WTC11 (cell line): ENCODE data around the gene UTS2B. TPM values are rescaled to one million over a fixed set of nuclear protein-coding genes. Genes with fewer than 3 reads are reported as not detected.

Experiments
- ATAC-seq: fragments of 200-7000 bp; cut with Tn5 transposase; 2 replicates; pipeline ENCODE4 v1.10.0; 2021; ENCODE audit warnings: mild to moderate bottlenecking, moderate library complexity
- CTCF ChIA-PET: fragments of 300-600 bp; sonication (Branson Sonifier 250); formaldehyde crosslinking; loops from one replicate; lab custom pipeline; 2021; ENCODE audit warnings: antibody characterized with exemption; lab: Charles Lee
- POLR2A ChIA-PET: fragments of 350-600 bp; sonication (Branson Sonifier 250); formaldehyde crosslinking; loops from one replicate; lab custom pipeline; 2021; ENCODE audit warnings: antibody characterized with exemption; lab: Charles Lee
- DNase-seq: peaks from one replicate; pipeline ENCODE4 v3.0.0; 2021; ENCODE audit warnings: low spot score
- H3K27ac Mint-ChIP-seq: 2 replicates; pipeline ENCODE4 v1.8.0; 2021; ENCODE audit warnings: mixed read lengths
- H3K27me3 Mint-ChIP-seq: 2 replicates; pipeline ENCODE4 v1.8.0; 2021; ENCODE audit warnings: low read depth, mild to moderate bottlenecking, moderate library complexity, mixed read lengths
- H3K36me3 Mint-ChIP-seq: 2 replicates; pipeline ENCODE4 v1.8.0; 2021; ENCODE audit warnings: mixed read lengths
- H3K4me1 Mint-ChIP-seq: 2 replicates; pipeline ENCODE4 v1.8.0; 2022; ENCODE audit warnings: mixed read lengths
- H3K4me3 Mint-ChIP-seq: 2 replicates; pipeline ENCODE4 v1.8.0; 2021; ENCODE audit warnings: mild to moderate bottlenecking, moderate library complexity, mixed read lengths
- H3K9me3 Mint-ChIP-seq: 2 replicates; pipeline ENCODE4 v1.8.0; 2021; ENCODE audit warnings: mixed read lengths
- CDX4 ChIP-seq: fragments of 250-450 bp; sonication (Bioruptor Pico); IDR thresholded peaks from 2 replicates; pipeline ENCODE4 v1.9.0; 2021; ENCODE audit warnings: moderate library complexity, mild to moderate bottlenecking, inconsistent platforms, borderline replicate concordance
- FOXK1 ChIP-seq: sonication (generic); formaldehyde crosslinking; IDR thresholded peaks from 2 replicates; pipeline ENCODE4 v1.8.0; 2022; ENCODE audit warnings: mild to moderate bottlenecking, moderate library complexity, missing genetic modification reagents
- FOXP1 ChIP-seq: sonication (generic); formaldehyde crosslinking; IDR thresholded peaks from 2 replicates; pipeline ENCODE4 v1.8.0; 2022; ENCODE audit warnings: missing genetic modification reagents, mild to moderate bottlenecking, moderate library complexity, borderline replicate concordance
- NR2C2 ChIP-seq: sonication (generic); formaldehyde crosslinking; IDR thresholded peaks from 2 replicates; pipeline ENCODE4 v1.8.0; 2022; ENCODE audit warnings: mild to moderate bottlenecking, missing genetic modification reagents
- PRRX2 ChIP-seq: fragments of 250-450 bp; sonication (Bioruptor Pico); IDR thresholded peaks from 2 replicates; pipeline ENCODE4 v1.8.0; 2021; ENCODE audit warnings: mild to moderate bottlenecking
- SOX15 ChIP-seq: fragments of 250-450 bp; sonication (Bioruptor Pico); IDR thresholded peaks from 2 replicates; pipeline ENCODE4 v1.9.0; 2021; ENCODE audit warnings: mild to moderate bottlenecking
- SP1 ChIP-seq: sonication (generic); formaldehyde crosslinking; conservative IDR thresholded peaks from 2 replicates; pipeline ENCODE4 v1.8.1; 2022; ENCODE audit warnings: missing genetic modification reagents
- TCF7 ChIP-seq: sonication (generic); formaldehyde crosslinking; IDR thresholded peaks from 2 replicates; pipeline ENCODE4 v1.8.0; 2022; ENCODE audit warnings: mild to moderate bottlenecking, low read depth, missing genetic modification reagents, moderate library complexity
- TEAD1 ChIP-seq: sonication (generic); formaldehyde crosslinking; IDR thresholded peaks from 2 replicates; pipeline ENCODE4 v1.8.0; 2022; ENCODE audit warnings: mild to moderate bottlenecking, missing genetic modification reagents
- ZBTB43 ChIP-seq: sonication (generic); formaldehyde crosslinking; IDR thresholded peaks from 2 replicates; pipeline ENCODE4 v1.8.1; 2023; ENCODE audit warnings: mild to moderate bottlenecking, missing genetic modification reagents
- ZNF121 ChIP-seq: sonication (generic); formaldehyde crosslinking; IDR thresholded peaks from 2 replicates; pipeline ENCODE4 v1.8.0; 2023; ENCODE audit warnings: missing genetic modification reagents
- ZNF263 ChIP-seq: sonication (generic); formaldehyde crosslinking; IDR thresholded peaks from 2 replicates; pipeline ENCODE4 v1.8.1; 2022; ENCODE audit warnings: low read depth, mild to moderate bottlenecking, moderate library complexity, missing genetic modification reagents
- ZNF317 ChIP-seq: sonication (generic); formaldehyde crosslinking; IDR thresholded peaks from 2 replicates; pipeline ENCODE4 v1.8.1; 2023; ENCODE audit warnings: low read depth, mild to moderate bottlenecking, moderate library complexity, missing genetic modification reagents, borderline replicate concordance
- ZNF512 ChIP-seq: sonication (generic); formaldehyde crosslinking; IDR thresholded peaks from 2 replicates; pipeline ENCODE4 v1.8.1; 2022; ENCODE audit warnings: missing genetic modification reagents, borderline replicate concordance
- ZSCAN18 ChIP-seq: fragments of 250-450 bp; sonication (Bioruptor Pico); IDR thresholded peaks from 2 replicates; pipeline ENCODE4 v2.1.2; 2022; ENCODE audit warnings: mild to moderate bottlenecking, moderate library complexity
- total RNA-seq: library from RNA; stranded (reverse); gene quantifications from 3 replicates; pipeline ENCODE4 v1.2.3, GENCODE V29; 2021
- TF ChIP-seq, protein P1 (sequence below): sonication (generic); formaldehyde crosslinking; IDR thresholded peaks from 2 replicates; pipeline ENCODE4 v1.8.0; 2023; ENCODE audit warnings: missing genetic modification reagents, mild to moderate bottlenecking, borderline replicate concordance
- TF ChIP-seq, protein P2 (sequence below): sonication (generic); formaldehyde crosslinking; IDR thresholded peaks from 2 replicates; pipeline ENCODE4 v1.8.1; 2022; ENCODE audit warnings: mild to moderate bottlenecking, missing genetic modification reagents, moderate library complexity, borderline replicate concordance
- TF ChIP-seq, protein P3 (sequence below): fragments of 250-450 bp; sonication (Bioruptor Pico); conservative IDR thresholded peaks from 2 replicates; pipeline ENCODE4 v1.9.0; 2021; ENCODE audit warnings: mild to moderate bottlenecking
- TF ChIP-seq, protein P4 (sequence below): sonication (generic); formaldehyde crosslinking; conservative IDR thresholded peaks from 2 replicates; pipeline ENCODE4 v1.8.1; 2023; ENCODE audit warnings: mild to moderate bottlenecking, low read depth, missing genetic modification reagents, moderate library complexity

Gene UTS2B
- total RNA-seq, 1 experiment from 2014 or later, result not detected

DNA sequence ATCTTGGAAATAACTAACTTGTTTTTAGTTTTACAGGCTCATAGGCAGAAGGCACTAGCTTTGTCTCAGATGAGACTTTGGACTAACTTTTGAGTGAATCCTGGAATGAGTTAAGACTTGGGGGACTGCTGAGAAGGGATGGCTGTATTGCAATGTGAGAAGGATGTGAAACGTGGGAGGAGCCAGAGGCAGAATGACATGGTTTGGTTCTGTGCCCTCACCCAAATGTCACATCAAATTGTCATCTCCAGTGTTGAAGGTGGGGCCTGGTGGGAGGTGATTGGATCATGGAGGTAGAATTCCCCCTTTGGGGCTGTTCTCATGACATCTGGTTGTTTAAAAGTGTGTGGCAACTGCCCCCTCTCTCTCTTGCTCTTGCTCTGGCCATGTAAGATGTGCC lies 29.9 kb downstream of the UTS2B start (continued):
- TF ChIP-seq, protein P1, sequence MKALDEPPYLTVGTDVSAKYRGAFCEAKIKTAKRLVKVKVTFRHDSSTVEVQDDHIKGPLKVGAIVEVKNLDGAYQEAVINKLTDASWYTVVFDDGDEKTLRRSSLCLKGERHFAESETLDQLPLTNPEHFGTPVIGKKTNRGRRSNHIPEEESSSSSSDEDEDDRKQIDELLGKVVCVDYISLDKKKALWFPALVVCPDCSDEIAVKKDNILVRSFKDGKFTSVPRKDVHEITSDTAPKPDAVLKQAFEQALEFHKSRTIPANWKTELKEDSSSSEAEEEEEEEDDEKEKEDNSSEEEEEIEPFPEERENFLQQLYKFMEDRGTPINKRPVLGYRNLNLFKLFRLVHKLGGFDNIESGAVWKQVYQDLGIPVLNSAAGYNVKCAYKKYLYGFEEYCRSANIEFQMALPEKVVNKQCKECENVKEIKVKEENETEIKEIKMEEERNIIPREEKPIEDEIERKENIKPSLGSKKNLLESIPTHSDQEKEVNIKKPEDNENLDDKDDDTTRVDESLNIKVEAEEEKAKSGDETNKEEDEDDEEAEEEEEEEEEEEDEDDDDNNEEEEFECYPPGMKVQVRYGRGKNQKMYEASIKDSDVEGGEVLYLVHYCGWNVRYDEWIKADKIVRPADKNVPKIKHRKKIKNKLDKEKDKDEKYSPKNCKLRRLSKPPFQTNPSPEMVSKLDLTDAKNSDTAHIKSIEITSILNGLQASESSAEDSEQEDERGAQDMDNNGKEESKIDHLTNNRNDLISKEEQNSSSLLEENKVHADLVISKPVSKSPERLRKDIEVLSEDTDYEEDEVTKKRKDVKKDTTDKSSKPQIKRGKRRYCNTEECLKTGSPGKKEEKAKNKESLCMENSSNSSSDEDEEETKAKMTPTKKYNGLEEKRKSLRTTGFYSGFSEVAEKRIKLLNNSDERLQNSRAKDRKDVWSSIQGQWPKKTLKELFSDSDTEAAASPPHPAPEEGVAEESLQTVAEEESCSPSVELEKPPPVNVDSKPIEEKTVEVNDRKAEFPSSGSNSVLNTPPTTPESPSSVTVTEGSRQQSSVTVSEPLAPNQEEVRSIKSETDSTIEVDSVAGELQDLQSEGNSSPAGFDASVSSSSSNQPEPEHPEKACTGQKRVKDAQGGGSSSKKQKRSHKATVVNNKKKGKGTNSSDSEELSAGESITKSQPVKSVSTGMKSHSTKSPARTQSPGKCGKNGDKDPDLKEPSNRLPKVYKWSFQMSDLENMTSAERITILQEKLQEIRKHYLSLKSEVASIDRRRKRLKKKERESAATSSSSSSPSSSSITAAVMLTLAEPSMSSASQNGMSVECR (CRISPR knock-in tag), result no peak
- no peak for TF ChIP-seq NR2C2
- TF ChIP-seq CDX4 (CRISPR knock-in tag), result no peak
- no peak for TF ChIP-seq ZNF121 (CRISPR knock-in tag)
- TF ChIP-seq SOX15 (CRISPR knock-in tag), result no peak
- no peak for TF ChIP-seq SP1 (CRISPR knock-in tag)
- no peak for TF ChIP-seq ZBTB43 (CRISPR knock-in tag)
- no peak for TF ChIP-seq ZNF317 (CRISPR knock-in tag)
- TF ChIP-seq, all 79 proteins: peak for 0

GRCh38 chr3:191298846-191299245 lies 31.5 kb downstream of the UTS2B start:
- no peak overlapping the region for H3K27ac Mint-ChIP-seq
- no peaks in the 10 kb centered on the region for H3K36me3 Mint-ChIP-seq
- no peak for TF ChIP-seq TEAD1
- no peak for TF ChIP-seq TCF7 (CRISPR knock-in tag)
- no peak for TF ChIP-seq ZNF263 (CRISPR knock-in tag)
- TF ChIP-seq, protein P2, sequence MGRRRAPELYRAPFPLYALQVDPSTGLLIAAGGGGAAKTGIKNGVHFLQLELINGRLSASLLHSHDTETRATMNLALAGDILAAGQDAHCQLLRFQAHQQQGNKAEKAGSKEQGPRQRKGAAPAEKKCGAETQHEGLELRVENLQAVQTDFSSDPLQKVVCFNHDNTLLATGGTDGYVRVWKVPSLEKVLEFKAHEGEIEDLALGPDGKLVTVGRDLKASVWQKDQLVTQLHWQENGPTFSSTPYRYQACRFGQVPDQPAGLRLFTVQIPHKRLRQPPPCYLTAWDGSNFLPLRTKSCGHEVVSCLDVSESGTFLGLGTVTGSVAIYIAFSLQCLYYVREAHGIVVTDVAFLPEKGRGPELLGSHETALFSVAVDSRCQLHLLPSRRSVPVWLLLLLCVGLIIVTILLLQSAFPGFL, result no peak
- no peak for TF ChIP-seq ZNF512
- no peak for TF ChIP-seq PRRX2 (CRISPR knock-in tag)
- TF ChIP-seq ZSCAN18 (CRISPR knock-in tag), result no peak
- no peak for TF ChIP-seq FOXP1
- TF ChIP-seq, protein P3, sequence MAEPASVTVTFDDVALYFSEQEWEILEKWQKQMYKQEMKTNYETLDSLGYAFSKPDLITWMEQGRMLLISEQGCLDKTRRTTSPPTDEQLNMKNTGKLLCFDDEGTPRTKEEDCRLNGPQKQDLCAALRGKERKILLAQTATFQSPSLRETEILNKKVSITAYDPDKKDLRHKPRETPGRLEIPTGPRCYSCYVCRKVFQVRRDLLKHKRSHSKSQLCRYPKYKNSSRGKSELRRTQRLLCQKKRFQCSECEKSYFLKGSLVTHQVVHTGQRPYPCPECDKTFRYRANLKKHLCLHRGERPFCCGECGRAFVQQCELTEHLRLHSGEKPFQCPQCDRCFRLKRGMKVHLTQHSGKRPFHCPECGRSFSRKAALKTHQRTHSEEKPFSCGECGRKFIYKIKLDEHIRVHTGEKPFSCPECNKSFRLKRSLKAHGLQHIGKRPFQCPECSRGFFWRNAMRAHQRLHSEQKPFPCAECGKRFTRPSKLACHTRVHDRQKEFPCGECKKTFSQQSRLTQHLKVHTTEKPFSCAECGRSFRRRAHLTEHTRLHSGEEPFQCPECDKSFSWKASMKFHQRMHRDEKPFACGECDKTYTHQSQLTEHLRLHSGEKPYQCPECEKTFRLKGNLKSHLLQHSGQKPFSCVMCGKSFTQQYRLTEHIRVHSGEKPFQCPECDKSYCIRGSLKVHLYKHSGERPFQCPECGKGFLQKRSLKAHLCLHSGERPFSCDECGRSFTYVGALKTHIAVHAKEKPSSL (CRISPR knock-in tag), result no peak
- TF ChIP-seq, protein P4, sequence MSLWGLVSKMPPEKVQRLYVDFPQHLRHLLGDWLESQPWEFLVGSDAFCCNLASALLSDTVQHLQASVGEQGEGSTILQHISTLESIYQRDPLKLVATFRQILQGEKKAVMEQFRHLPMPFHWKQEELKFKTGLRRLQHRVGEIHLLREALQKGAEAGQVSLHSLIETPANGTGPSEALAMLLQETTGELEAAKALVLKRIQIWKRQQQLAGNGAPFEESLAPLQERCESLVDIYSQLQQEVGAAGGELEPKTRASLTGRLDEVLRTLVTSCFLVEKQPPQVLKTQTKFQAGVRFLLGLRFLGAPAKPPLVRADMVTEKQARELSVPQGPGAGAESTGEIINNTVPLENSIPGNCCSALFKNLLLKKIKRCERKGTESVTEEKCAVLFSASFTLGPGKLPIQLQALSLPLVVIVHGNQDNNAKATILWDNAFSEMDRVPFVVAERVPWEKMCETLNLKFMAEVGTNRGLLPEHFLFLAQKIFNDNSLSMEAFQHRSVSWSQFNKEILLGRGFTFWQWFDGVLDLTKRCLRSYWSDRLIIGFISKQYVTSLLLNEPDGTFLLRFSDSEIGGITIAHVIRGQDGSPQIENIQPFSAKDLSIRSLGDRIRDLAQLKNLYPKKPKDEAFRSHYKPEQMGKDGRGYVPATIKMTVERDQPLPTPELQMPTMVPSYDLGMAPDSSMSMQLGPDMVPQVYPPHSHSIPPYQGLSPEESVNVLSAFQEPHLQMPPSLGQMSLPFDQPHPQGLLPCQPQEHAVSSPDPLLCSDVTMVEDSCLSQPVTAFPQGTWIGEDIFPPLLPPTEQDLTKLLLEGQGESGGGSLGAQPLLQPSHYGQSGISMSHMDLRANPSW (CRISPR knock-in tag), result no peak
- TF ChIP-seq FOXK1, result no peak
- no peak for TF ChIP-seq SOX15 (CRISPR knock-in tag)
- H3K27me3 Mint-ChIP-seq, result no peaks in the 10 kb centered on the region
- no peak for ATAC-seq
- ChIA-PET POLR2A (no interaction called here), CTCF (no interaction called here)
- no peak for DNase-seq
- peaks cover 29% of the 10 kb centered on the region for H3K4me1 Mint-ChIP-seq
- no peak overlapping the region for H3K4me3 Mint-ChIP-seq
- no peaks in the 10 kb centered on the region for H3K9me3 Mint-ChIP-seq
